ENCODE measurements around the gene CRYAA. TPM values are rescaled to one million over a fixed set of nuclear protein-coding genes. Genes with fewer than 3 reads are reported as not detected.
"Not testable (repeated sequence)": the region's sequence is repeated elsewhere in the genome, so short reads cannot be mapped to it uniquely, and the experiment has no call there.

Gene CRYAA, protein sequence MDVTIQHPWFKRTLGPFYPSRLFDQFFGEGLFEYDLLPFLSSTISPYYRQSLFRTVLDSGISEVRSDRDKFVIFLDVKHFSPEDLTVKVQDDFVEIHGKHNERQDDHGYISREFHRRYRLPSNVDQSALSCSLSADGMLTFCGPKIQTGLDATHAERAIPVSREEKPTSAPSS
- total RNA-seq (2014; rRNA removed; shearing (Covaris generic); ENCODE audit: low replicate concordance), result not detected in 2 replicates

DNA sequence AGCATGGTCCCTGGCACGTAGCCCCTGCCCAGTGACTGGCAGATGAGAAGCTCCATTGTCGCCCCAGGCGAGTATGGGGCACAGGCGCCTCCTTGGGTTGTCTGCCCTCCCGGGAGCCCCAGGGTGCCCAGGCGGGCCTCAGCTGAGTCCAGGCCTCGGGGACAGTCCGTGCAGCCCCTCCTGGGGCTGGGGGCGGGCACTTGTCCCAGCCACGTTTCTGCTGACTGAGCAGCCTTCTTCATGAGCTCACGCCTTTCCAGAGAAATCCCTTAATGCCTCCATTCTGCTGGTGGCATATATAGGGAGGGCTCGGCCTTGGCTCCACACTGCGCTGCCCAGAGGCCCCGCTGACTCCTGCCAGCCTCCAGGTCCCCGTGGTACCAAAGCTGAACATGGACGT lies at the start of gene CRYAA:
TSS of gene CRYAA (plus strand) at position 301 of the 400 bp plus-strand sequence. CDS start at position 393, 92 bp downstream.
- not testable (repeated sequence) for H3K36me3 ChIP-seq, DNase-seq, H3K27me3 ChIP-seq, H3K9me3 ChIP-seq, H3K4me3 ChIP-seq

DNA sequence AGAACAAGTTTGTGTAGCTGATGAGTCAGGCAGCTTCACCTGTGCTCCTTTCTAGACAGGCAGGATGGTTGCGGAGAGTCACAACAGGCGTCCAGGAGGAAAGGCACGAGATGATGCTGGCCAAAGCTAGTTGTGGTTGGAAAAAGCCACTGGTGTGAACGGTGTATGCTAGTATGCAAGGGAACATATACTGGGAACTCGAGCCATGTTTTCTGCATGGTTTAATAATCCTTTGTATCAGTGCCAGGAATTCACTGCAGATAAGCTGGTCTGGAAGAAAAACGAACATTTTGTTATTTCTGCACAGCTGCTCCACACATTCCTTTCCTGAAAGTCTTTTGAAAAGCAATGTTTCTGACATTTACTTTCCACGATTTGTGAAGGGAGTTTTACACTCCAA lies 38.7 kb upstream of the CRYAA start:
- H3K36me3 ChIP-seq, H3K27me3 ChIP-seq, H3K4me3 ChIP-seq, DNase-seq, H3K9me3 ChIP-seq: not testable (repeated sequence)

DNA sequence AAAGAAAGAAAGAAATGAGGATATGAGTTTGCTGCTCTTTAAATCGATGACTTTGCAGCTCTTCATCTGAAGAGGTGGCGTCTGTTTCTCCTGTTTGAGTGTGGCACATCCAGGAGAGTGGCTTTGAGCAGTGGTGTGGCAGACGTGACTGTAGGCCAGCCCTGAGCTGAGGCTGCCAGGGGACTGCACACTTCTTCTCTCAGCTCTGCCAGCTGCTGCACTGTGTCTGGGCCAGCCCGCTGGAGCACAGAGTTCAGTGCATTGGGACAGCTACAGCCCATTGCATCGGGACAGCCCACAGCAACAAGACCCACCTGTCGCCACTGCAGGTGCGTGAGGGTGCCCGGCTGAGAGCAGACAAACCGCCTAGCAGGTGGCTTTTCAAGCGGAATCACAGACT lies 34.3 kb upstream of the CRYAA start:
- DNase-seq, H3K9me3 ChIP-seq, H3K4me3 ChIP-seq, H3K36me3 ChIP-seq, H3K27me3 ChIP-seq: not testable (repeated sequence)

DNA sequence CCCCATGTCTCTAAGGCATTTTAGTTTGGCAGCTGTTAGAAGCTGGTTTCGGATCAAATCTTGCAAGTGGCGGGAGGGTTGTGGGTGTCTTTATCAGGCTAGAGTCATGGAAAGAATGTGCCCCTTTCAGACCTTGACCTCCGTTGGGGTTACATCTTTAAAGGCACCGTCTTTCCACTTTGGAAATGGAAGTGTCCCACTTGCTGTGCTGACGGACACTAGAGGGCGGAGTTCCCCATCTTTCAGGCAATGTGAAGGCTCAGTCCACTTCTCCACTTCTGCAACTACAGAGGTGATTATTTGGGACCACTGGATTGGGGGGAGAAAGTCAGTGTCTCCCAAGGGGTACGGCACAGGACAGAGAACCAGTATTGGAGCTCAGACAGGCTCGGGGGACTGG lies 29.9 kb upstream of the CRYAA start:
- not testable (repeated sequence) for H3K4me3 ChIP-seq, H3K27me3 ChIP-seq, H3K9me3 ChIP-seq, H3K36me3 ChIP-seq, DNase-seq

DNA sequence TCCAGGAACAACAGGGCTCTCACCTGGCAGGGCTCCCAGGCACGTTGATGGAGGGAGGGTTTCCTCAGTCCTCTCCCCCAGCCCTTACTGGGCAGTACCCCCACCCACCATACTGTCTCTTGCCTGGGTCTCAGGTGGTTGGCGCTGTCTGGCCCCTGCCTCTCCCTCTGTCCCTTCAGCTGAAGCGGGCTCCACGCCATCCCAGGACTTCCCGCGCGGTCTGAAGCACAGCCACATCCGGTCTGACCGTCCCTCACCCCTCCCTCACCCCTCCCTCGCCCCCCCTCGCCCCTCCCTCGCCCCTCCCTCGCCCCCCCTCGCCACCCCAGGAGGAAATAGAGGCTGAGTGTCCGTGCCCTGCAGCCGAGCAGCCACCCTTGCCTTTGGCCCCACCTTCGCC lies 27.4 kb upstream of the CRYAA start:
- not testable (repeated sequence) for DNase-seq, H3K4me3 ChIP-seq, H3K9me3 ChIP-seq, H3K27me3 ChIP-seq, H3K36me3 ChIP-seq

DNA sequence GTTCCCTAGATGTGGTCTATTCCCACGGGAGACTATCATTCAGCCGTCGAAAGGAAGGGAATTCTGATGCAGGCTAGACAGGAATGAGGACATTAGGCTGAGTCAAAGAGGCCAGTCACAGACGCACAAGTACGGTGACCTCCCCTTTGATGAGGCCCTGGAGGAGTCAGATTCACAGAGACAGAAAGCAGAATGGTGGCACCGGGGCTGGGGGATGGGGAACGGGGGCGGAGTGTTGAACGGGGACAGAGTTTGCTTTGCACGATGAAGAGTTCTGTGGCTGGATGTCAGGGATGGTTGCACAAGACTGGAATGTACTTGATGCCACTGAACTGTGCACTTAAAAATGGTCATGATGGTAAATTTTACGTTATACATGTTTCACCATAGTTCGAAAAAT lies 22.2 kb upstream of the CRYAA start:
- DNase-seq, H3K27me3 ChIP-seq, H3K9me3 ChIP-seq, H3K36me3 ChIP-seq, H3K4me3 ChIP-seq: not testable (repeated sequence)

DNA sequence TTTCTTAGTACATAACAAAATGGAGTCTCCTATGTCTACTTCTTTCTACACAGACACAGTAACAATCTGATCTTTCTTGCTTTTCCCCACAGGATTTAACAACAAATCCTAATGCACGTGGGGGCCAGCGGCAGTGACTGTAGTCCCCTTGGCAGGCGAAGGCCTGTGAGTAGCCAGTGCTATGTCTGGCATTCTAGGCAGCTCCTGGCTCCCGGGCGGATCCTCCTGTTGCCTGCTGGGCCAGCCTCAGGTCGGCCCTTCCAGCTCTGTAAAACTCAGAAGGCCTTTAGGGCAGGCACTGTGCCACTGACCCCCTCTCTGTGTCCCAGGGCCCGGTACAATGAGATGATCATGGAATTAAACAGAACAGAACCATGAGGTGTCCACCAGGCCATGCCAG lies 20.8 kb upstream of the CRYAA start:
- H3K4me3 ChIP-seq, H3K9me3 ChIP-seq, DNase-seq, H3K36me3 ChIP-seq, H3K27me3 ChIP-seq: not testable (repeated sequence)

DNA sequence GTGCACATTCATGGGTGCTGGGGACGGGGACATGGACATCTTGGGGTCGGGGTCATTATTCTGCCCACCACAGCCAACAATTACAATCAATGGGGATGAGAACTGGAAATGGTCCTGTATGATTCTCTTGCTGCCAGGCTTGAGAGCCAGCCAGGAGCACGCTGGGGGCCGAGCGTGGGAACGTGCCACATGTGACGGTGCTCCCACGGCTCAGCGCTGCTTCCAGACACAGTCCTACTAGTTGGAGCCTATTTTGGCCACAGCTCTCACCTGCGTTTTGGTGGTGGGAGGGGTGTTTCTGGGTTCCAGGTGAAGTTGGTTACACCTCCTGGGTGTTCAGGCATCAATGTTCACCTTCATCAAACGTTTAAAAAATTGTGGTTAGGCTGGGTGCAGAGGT lies 19.5 kb upstream of the CRYAA start:
- not testable (repeated sequence) for H3K36me3 ChIP-seq, H3K4me3 ChIP-seq, DNase-seq, H3K27me3 ChIP-seq, H3K9me3 ChIP-seq

DNA sequence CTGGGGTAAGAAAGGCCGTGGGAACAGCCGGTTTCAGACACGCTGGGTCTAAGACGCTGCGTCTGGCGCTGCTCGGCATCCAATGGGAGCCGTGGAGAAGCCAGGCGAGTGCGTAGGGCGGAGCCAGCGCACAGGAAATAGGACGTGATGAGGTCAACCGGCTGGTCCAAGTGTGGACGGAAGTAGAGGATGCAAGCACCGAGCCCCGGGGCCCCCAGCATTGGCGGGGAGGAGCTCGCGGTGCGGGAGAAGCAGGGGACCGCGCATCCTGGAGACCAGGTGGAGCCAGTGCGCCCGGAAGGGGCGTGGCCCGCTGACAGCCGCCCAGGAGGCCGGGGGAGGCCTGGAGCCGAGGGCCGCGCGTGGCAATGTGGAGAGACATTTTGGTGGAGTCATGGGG lies 15.2 kb upstream of the CRYAA start:
- H3K9me3 ChIP-seq, H3K4me3 ChIP-seq, H3K27me3 ChIP-seq, DNase-seq, H3K36me3 ChIP-seq: not testable (repeated sequence)

DNA sequence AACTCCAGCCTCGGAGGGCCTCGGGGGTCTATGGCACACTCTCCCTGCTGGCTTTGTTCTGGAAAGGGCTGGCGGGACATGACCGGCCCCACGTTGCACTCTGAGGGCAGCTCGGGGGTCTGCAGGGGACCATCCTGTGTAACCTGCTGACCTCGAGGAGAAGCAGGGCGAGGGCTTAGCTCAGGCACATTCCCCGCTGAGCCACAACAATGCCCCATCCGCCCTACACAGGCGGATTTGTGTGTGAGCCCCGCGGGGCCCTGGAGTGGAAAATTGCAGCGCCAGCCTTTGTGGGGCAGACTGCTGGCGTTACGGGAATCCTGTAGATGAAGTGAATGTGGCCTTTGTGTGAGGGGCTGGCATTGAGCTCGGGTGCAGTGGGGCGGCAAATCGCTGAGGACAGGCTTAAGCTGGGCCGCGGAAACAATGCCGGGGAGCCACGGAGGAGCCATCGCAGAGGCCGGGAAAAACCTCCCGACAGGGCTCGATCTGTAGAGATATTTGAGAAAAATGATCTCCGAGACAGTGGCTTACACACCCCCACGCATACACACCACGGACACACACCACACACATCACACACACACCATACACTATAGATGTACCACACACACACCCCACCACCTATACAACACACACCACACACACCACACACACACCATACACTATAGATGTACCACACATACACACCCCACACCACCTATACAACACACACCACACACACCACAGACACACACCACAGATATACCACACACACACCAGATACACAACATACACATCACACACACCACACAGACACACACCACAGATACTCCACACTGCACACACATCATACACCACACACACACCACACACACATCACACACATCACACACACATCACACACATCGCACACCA lies 9.3 kb upstream of the CRYAA start:
- not testable (repeated sequence) for DNase-seq

DNA sequence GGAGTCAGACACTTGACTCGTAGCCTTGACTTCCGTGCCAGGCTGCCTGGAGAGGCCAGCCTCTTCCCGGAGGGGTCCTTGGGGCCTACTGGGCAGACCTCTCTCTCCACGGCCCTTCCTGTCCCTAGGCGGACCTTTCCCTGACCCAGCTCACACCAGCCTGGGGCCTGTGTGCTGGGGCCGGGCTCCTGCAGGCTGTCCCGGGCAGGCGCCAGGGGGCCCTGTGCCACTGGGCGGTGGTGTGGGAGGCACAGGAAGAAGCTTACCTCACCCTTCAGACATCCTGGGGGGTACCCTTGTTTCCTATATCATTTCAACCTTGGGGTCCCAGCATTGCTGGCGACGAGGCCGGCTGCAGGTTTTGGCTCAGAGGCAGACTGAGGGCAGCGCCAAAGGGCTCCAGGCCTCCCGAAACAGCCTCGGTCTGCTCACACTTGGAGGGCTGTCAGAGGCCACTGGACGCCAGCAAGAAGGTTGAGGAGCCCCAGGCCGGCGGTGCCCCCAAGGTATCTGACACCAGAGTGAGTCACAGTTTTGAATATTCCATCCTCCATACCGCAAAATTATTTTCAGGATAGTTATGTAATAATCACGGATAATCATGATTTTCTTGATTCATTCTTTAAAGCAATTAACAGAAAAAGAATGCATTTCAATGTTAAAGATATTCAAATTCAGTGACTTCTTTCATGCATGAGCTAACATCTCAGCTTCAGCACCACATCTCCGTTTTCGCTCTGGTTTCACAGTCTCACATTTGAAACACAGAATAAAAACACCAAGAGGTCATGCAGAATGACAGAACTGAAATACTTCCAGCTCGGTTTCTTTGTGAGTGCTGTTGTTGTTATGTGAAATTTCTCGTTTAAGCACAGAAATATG lies 6.7 kb upstream of the CRYAA start:
- H3K36me3 ChIP-seq, DNase-seq, H3K4me3 ChIP-seq, H3K9me3 ChIP-seq, H3K27me3 ChIP-seq: not testable (repeated sequence)

More for the DNA sequence above, 9.3 kb upstream of the CRYAA start:
- not testable (repeated sequence) for H3K27me3 ChIP-seq, H3K9me3 ChIP-seq, H3K36me3 ChIP-seq, H3K4me3 ChIP-seq

DNA sequence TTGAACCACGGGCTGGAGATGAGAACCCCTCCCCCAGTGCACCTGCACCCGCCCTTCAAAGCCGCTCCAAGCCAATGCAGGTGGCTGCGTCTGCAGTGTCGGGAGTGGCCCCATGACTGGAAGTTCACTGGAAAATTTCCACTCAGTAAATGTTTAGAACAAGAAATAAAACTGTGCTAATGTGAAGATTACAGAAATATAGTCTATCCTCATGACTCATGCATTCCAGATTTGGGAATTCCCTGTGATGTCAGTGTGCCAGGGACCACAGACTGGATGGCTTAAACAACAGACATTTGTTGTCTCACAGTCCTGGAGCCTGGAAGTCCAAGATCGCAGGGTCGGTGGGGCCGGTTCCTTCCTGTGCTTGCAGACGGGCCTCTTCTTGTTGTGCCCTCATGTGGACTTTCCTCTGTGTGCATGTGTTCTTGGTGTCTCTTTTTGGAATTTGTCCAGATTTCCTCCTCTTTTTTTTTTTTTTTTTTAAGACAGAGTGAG lies 6.1 kb upstream of the CRYAA start:
- H3K27me3 ChIP-seq, H3K4me3 ChIP-seq, DNase-seq, H3K36me3 ChIP-seq, H3K9me3 ChIP-seq: not testable (repeated sequence)

DNA sequence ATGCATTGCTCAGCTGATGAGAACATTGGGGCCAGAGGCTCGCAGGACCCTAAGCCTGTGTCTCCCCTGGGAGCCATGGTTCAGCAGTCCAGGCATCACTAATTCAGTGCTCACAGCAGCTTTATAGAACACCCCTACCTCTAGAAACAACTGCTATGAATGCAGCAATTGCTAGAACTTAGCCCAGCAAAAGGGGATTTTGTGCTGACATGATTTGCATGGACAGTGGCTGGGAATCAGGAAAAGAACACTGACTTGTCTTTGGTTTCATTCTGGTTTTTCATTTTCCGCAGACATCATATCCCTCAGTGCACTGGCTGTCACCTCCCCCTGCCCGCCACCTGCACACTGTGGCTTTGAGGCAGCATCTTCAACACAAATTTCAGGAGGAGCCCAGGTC lies 4.0 kb upstream of the CRYAA start:
- H3K4me3 ChIP-seq, H3K36me3 ChIP-seq, H3K9me3 ChIP-seq, DNase-seq, H3K27me3 ChIP-seq: not testable (repeated sequence)

DNA sequence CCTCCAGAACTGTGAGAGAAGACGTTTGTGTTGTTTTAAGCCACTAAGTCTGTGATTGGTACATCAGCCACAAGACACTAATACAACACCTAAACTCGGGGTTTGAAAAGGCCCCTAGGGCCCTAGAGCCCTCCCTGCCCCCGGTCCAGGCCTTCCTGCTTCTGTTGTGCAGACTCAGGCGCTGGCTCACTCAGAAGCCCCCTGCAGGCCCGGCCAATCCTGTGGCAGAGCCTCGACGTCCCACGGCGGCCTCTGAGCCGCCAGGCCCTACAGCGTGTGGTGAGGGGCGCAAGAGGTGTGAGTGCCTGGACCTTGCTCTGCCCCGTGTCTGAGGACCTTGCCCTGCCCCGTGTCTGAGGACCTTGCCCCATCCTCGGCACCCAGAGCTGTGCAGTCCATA lies 3.1 kb upstream of the CRYAA start:
- not testable (repeated sequence) for H3K27me3 ChIP-seq, H3K9me3 ChIP-seq, DNase-seq, H3K4me3 ChIP-seq, H3K36me3 ChIP-seq

DNA sequence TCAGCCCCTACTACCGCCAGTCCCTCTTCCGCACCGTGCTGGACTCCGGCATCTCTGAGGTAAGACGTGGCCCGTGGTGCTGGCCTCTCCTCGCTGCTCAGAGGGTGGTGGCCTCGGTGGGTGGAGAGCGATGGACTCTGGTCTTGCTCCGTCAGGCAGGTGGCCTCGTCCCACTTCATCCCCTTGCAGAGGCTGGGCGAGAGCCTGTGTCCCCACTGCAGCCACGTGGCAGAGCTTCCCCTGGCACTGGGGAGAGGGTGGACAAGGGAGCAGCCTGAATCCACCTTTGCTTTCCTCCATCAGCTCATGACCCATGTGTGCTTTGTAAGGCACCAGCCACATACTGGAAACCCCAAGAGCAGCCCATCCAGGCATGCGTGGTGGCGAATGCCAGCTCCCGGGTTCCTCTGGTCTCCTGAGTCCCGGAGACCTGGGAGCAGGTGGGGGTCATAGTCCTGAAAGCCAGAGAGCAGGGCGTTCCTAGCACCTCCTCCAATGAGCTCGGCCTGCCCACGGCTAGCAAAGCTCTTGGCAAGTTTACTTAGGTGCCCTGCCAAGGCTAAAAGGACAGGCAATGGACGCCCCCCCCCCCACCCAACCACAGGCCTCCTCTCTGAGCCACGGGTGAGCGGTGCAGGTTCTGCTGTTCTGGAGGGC lies 550 bp downstream of the CRYAA start:
- DNase-seq, H3K4me3 ChIP-seq, H3K27me3 ChIP-seq, H3K9me3 ChIP-seq, H3K36me3 ChIP-seq: not testable (repeated sequence)

DNA sequence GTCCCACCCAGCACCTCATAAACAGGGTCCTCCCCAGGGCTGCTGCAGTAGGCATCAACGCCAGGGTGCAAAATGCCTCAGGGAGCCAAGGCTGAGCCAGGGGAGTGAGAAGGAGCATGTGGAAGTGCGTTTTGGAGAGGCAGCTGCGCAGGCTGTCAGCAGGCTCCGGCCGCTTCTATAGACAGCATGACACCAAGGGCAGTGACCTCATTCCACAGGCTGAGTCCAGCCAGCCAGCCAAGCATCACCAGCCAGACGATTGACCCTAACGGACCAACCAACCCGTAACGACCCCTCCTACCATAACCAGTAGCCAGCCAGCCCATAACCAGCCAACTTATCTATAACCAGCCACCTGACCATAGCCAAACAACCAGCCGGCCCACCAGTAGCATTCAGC lies 1.1 kb downstream of the CRYAA start:
- H3K4me3 ChIP-seq, H3K36me3 ChIP-seq, DNase-seq, H3K9me3 ChIP-seq, H3K27me3 ChIP-seq: not testable (repeated sequence)

DNA sequence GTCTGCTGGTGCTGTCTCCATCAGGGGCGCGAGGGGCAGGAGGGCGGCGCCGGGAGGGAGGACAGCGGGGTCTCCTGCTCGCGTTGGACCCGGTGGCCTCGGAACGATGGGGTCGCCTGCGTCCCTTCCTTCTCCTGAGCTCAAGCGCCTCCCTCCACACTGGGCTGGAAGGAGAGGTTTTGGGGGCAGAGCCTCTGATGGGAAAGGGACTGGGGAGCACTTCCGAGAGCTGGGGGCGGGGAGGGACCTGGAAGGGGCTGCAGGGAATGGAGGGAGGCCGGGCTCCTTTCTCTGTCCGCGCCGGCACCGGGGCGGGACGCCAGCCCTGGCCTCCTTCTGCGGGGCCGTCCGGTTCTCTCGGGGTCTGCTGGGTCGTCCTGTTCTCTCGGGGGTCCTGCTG lies 4.0 kb downstream of the CRYAA start:
- H3K36me3 ChIP-seq, H3K9me3 ChIP-seq, H3K27me3 ChIP-seq, DNase-seq, H3K4me3 ChIP-seq: not testable (repeated sequence)

Data from MG63 (cell line).